DND-41 (cell line): Measurements from ENCODE around the gene MINPP1.

Experiments used
- ATAC-seq: fragments of 200-7000 bp; cut with Tn5 transposase; 3 replicates; pipeline ENCODE4 v1.9.1; 2021; ENCODE audit warnings: low read depth; ENCODE audit not compliant: insufficient read depth
- DNase-seq: peaks from one replicate; pipeline ENCODE4 v3.0.0-alpha.2; 2020
- H2AFZ ChIP-seq: 2 replicates; pipeline ENCODE4 v1.6.0; 2012; ENCODE audit warnings: low read depth, low read length
- H3K27ac ChIP-seq: 2 replicates; pipeline ENCODE4 v1.5.1; 2012; ENCODE audit warnings: low read length, inconsistent platforms
- H3K27me3 ChIP-seq: fragments of 200-600 bp; sonication (generic); 2 replicates; pipeline ENCODE4 v1.6.0; 2012; ENCODE audit warnings: low read length, mild to moderate bottlenecking, inconsistent platforms; ENCODE audit not compliant: insufficient read depth, poor library complexity
- H3K36me3 ChIP-seq: 2 replicates; pipeline ENCODE4 v1.5.1; 2012; ENCODE audit warnings: low read length, inconsistent platforms; ENCODE audit not compliant: insufficient read depth
- H3K4me1 ChIP-seq: 2 replicates; pipeline ENCODE4 v1.5.1; 2012; ENCODE audit warnings: mild to moderate bottlenecking, low read length; ENCODE audit not compliant: insufficient read depth
- H3K4me2 ChIP-seq: 2 replicates; pipeline ENCODE4 v1.6.0; 2012; ENCODE audit warnings: mild to moderate bottlenecking, moderate library complexity, low read length, inconsistent platforms; ENCODE audit not compliant: insufficient read depth
- H3K4me3 ChIP-seq, 2 experiments: fragments of 200-600 bp in 1 of 2; shearing (Covaris generic) in 1 of 2; 2 replicates each; pipeline ENCODE4 v1.5.1; 2012 to 2016; ENCODE audit warnings: inconsistent platforms in 2 of 2, low read length in 2 of 2, mild to moderate bottlenecking in 2 of 2, low read depth in 1 of 2, moderate library complexity in 1 of 2
- H3K79me2 ChIP-seq: 2 replicates; pipeline ENCODE4 v1.6.0; 2012; ENCODE audit warnings: low read length, inconsistent platforms; ENCODE audit not compliant: insufficient read depth
- H3K9ac ChIP-seq: 2 replicates; pipeline ENCODE4 v1.6.0; 2012; ENCODE audit warnings: low read depth, mild to moderate bottlenecking, inconsistent platforms, low read length, moderate library complexity
- H3K9me3 ChIP-seq: 2 replicates; pipeline ENCODE4 v1.5.1; 2012; ENCODE audit warnings: low read length, moderate library complexity, mild to moderate bottlenecking, inconsistent platforms; ENCODE audit not compliant: insufficient read depth, severe bottlenecking
- H4K20me1 ChIP-seq: 2 replicates; pipeline ENCODE4 v1.6.0; 2012; ENCODE audit warnings: low read length; ENCODE audit not compliant: insufficient read depth
- EZH2 ChIP-seq: IDR thresholded peaks from 3 replicates; pipeline ENCODE4 v1.6.1; 2012; ENCODE audit warnings: borderline replicate concordance, low read depth, mild to moderate bottlenecking, moderate library complexity, low read length, inconsistent platforms; ENCODE audit not compliant: severe bottlenecking
- TF ChIP-seq, protein P1 (sequence below): IDR thresholded peaks from 2 replicates; pipeline ENCODE4 v1.5.1; 2012; ENCODE audit warnings: borderline replicate concordance, low read length, moderate library complexity, mild to moderate bottlenecking; ENCODE audit not compliant: poor library complexity, severe bottlenecking; ENCODE audit errors: extremely low read depth

MINPP1 gene

DNA sequence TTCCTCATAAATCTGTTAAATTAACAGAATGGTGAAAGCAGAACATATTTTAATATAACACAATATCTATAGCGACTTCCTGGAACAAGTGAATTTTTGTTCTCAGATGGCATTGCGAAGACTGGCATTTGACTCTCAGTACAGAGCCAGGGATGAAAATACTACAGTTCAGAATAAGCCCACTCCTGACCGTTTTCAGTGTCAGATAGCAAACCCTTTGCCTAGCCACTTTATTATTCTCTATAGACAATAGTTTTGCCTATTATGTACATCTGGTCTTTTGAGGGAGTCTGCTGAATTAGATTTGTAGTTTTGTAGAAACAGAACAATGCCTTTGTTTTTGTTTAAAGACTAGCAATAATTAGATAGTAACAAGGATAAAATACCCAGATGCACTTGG, 2.3 kb downstream of the MINPP1 start:
- Histone ChIP-seq H3K27me3 (peaks cover 26% of the 10 kb centered on the region), H3K36me3 (no peaks in the 10 kb centered on the region), H3K4me2 (peak overlapping the region; percentile 68; the same call in 1 of the 2 replicates), H3K9ac (no peak overlapping the region), H3K9me3 (no peaks in the 10 kb centered on the region), H3K4me1 (peaks cover 28% of the 10 kb centered on the region), H4K20me1 (no peaks in the 10 kb centered on the region), H3K4me3 (no peak overlapping the region), H2AFZ (no peak overlapping the region), H3K27ac (no peak overlapping the region), H3K79me2 (no peaks in the 10 kb centered on the region)
- ATAC-seq (no peak), DNase-seq (no peak)
- TF ChIP-seq EZH2: no peak
- TF ChIP-seq, protein P1, sequence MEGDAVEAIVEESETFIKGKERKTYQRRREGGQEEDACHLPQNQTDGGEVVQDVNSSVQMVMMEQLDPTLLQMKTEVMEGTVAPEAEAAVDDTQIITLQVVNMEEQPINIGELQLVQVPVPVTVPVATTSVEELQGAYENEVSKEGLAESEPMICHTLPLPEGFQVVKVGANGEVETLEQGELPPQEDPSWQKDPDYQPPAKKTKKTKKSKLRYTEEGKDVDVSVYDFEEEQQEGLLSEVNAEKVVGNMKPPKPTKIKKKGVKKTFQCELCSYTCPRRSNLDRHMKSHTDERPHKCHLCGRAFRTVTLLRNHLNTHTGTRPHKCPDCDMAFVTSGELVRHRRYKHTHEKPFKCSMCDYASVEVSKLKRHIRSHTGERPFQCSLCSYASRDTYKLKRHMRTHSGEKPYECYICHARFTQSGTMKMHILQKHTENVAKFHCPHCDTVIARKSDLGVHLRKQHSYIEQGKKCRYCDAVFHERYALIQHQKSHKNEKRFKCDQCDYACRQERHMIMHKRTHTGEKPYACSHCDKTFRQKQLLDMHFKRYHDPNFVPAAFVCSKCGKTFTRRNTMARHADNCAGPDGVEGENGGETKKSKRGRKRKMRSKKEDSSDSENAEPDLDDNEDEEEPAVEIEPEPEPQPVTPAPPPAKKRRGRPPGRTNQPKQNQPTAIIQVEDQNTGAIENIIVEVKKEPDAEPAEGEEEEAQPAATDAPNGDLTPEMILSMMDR: no peak

DNA sequence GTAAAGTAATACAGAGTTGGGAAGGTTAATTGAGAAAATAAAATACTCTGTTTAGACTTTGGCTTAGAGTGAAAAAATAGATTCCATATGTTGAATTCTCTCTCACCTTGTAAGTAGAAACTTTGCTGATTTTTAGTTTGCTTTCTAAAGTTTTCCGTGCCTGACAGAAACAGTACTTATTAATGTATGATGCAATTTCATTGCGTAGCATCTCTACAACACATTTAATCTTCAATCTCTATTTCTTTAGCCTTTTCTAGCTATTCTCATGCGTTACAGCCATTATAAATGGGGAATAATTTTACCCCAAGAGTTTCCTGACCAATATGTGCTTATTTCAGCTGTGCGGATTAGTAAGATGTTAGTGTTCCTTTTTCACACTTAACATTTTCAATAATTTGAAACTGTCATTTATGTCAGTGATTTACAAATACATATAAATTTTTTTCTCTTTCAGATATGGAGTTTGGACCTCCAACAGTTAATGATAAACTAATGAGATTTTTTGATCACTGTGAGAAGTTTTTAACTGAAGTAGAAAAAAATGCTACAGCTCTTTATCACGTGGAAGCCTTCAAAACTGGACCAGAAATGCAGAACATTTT, 3.3 kb downstream of the MINPP1 start:
- no peak overlapping the region for H2AFZ ChIP-seq
- no peaks in the 10 kb centered on the region for H3K9me3 ChIP-seq
- H3K4me1 ChIP-seq: peaks cover 28% of the 10 kb centered on the region
- no peaks in the 10 kb centered on the region for H4K20me1 ChIP-seq
- no peak for ATAC-seq
- peaks cover 26% of the 10 kb centered on the region for H3K27me3 ChIP-seq
- H3K9ac ChIP-seq: no peak overlapping the region
- TF ChIP-seq EZH2: no peak
- TF ChIP-seq, protein P1: no peak
- no peak overlapping the region for H3K4me2 ChIP-seq
- H3K36me3 ChIP-seq: no peaks in the 10 kb centered on the region
- no peak overlapping the region for H3K4me3 ChIP-seq
- H3K79me2 ChIP-seq: no peaks in the 10 kb centered on the region
- no peak for DNase-seq
- H3K27ac ChIP-seq: no peak overlapping the region

DNA sequence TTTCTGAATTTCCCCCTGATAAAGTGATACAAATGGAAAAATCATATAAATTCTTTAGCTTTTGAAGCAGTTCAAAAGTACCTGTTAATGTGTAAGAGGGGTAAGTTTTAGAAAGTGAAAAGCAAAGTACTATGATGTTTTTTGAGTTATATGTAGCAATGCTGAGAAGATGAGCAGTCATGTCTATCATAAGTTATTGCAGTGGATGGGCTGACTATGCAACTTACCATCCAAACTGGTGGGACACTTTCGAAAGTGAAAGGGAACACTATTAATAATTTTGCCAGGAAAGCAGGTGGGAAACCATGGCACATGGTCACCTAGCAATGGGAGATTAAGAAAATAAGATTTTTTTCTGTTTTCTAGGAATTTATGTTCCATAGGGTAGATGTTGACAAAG, 4.1 kb downstream of the MINPP1 start:
- Histone ChIP-seq H3K4me3 (no peak overlapping the region), H3K9me3 (no peaks in the 10 kb centered on the region), H3K79me2 (no peaks in the 10 kb centered on the region), H2AFZ (no peak overlapping the region), H3K9ac (no peak overlapping the region), H3K27me3 (peaks cover 18% of the 10 kb centered on the region), H3K4me1 (peaks cover 26% of the 10 kb centered on the region), H3K36me3 (no peaks in the 10 kb centered on the region; the same call in 1 of the 2 replicates), H3K4me2 (no peak overlapping the region), H4K20me1 (no peaks in the 10 kb centered on the region), H3K27ac (no peak overlapping the region)
- TF ChIP-seq, protein P1: no peak
- no peak for TF ChIP-seq EZH2
- DNase-seq: no peak
- ATAC-seq: no peak
